Muscle of back (tissue), 11 donors: ENCODE results near the gene RAPGEF3. TPM values are rescaled to one million over a fixed set of nuclear protein-coding genes. Genes with fewer than 3 reads are reported as not detected.
A peak's percentile ranks its signal among the peaks of the same experiment; 100 is the strongest.

ENCODE experiments used
- DNase-seq, 3 donors: peaks; one replicate each; pipeline versions ENCODE4 v3.0.0 to v3.0.0-alpha.2; 2013
- polyA plus RNA-seq, 10 donors: library from polyadenylated mRNA; unstranded; fragments of 120-200 nt; gene quantifications; one replicate each; pipeline ENCODE4 v1.2.1, GENCODE V29; 2013; ENCODE audit not compliant: insufficient read length in 10 of 10

The RAPGEF3 gene
- polyA plus RNA-seq, 10 donors, result 6.8 to 18.9 (median 9.7) TPM

DNA sequence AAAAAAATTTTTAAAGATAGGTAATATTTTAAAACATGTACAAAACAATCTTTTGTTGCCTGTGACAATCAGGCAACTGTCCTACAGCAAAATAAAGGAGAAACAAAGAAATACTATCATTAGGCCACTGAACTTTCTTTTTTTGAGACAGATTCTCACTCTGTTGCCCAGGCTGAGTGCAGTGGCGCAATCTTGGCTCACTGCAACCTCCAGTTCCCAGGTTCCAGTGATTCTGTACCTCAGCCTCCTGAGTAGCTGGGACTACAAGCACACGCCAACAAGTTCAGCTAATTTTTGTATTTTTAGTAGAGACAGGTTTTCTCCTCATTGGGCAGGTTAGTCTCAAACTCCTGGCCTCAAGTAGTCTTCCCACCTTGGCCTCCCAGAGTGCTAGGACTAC lies 69.5 kb downstream of the RAPGEF3 start:
- DNase-seq, result no peak

DNA sequence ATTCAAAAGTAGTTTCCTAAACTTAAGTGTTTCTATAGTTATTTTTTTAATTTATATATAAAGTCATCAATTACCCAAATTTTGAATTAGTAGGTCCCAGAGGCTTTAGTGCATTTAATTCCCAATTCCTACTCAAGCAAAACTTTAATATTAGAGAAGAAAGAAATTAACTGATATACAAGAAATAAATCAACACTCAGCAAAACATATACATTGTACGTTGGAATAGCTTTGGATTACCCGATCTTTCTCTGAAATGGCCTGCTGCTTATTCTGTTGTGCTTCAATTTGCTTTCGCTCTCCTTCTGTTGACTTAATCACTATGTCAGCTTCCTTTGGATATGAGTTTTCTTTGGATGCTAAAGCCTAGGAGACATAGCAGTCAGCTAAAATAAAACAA lies 71.0 kb downstream of the RAPGEF3 start:
- no peak for DNase-seq

DNA sequence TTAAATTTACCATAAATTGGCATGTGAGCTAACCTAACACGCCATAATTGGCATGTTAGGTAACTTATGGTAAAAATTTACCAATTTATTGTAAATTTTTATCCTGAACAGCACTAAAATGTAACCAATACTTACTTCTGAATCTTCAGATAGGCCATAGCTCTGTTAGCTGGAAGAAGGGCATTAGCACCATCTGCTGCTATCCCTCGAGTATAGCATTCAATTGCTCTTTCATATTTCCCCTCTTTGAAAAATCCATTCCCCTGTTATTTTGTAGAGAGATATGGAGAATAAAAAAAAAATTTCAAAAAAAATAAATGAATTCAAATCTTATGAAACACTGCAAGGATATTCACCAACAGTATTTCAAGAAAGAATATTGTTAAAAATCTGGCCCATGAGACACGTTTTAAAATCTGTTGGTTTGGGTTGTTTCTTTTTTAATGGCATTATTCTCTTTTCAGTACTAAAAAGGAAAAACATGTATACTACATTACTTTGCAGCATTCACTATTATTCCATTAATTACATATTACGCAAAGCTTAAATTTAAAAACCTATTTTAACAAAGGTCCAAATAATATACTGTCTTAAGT lies 71.9 kb downstream of the RAPGEF3 start:
- peak; percentile 20 to 44 (median 30) for DNase-seq

Other genes with a start within 250 kb of the RAPGEF3 start
- gene RPAP3, start 52.9 kb downstream of the RAPGEF3 start, polyA plus RNA-seq, result 10 to 100 TPM; 21.0 to 32.9 (median 28.2) TPM
- 1 to 10 TPM in 1 of 10 donors, under 1 TPM in 9; 0.19 to 1.8 (median 0.32) TPM for gene ENDOU, start 33.4 kb downstream of the RAPGEF3 start, polyA plus RNA-seq
- 10 to 100 TPM in 8 of 10 donors, 1 to 10 TPM in 2; 9.7 to 13.8 (median 11.5) TPM for gene SLC48A1, start 14.4 kb upstream of the RAPGEF3 start, polyA plus RNA-seq
- 10 to 100 TPM; 51.6 to 87.4 (median 59.9) TPM for gene HDAC7, start 61.0 kb upstream of the RAPGEF3 start, polyA plus RNA-seq
- 1 to 10 TPM in 1 of 10 donors, under 1 TPM in 9; 0.21 to 1.5 (median 0.44) TPM for gene VDR, start 146.1 kb upstream of the RAPGEF3 start, polyA plus RNA-seq
- 10 to 100 TPM; 51.6 to 67.5 (median 57.6) TPM for gene TMEM106C, start 204.7 kb upstream of the RAPGEF3 start, polyA plus RNA-seq
- 10 to 100 TPM in 8 of 10 donors, 1 to 10 TPM in 2; 5.5 to 83.1 (median 39.5) TPM for gene COL2A1, start 245.6 kb upstream of the RAPGEF3 start, polyA plus RNA-seq